ENCODE results near the gene RNF207.

Gene RNF207

GRCh38 chr1:6200188-6200809 lies 5.6 kb upstream of the RNF207 start:
- no peak for DNase-seq (ENCODE audit: low read depth, low spot score)
- H3K4me3 ChIP-seq (ENCODE audit: low read depth, low read length) = peak overlapping the region; percentile 99
- in situ Hi-C loops (cut with HindIII; ENCODE audit: low sequenced_read_pairs) = no loop called here
- no peak for TF ChIP-seq CTCF (IDR thresholded peaks at IDR 0.05; ENCODE audit: low read depth, low read length)

- in situ Hi-C loops (cut with HindIII; ENCODE audit: low sequenced_read_pairs) = no loop called here
- no peak for DNase-seq (ENCODE audit: low read depth, low spot score)
- TF ChIP-seq CTCF (IDR thresholded peaks at IDR 0.05; ENCODE audit: low read depth, low read length) = no peak
- no peak overlapping the region for H3K4me3 ChIP-seq (ENCODE audit: low read depth, low read length)
These were observed 3.7 kb upstream of the RNF207 start for GRCh38 chr1:6202256-6202655.

- no peak for TF ChIP-seq CTCF (IDR thresholded peaks at IDR 0.05; ENCODE audit: low read depth, low read length)
- no peak for DNase-seq (ENCODE audit: low read depth, low spot score)
- peak overlapping the region; percentile 52 for H3K4me3 ChIP-seq (ENCODE audit: low read depth, low read length)
- in situ Hi-C loops (cut with HindIII; ENCODE audit: low sequenced_read_pairs) = no loop called here
These were observed 569 bp downstream of the RNF207 start for GRCh38 chr1:6206520-6206855.

GRCh38 chr1:6207075-6207885 lies 1.4 kb downstream of the RNF207 start:
- DNase-seq (ENCODE audit: low read depth, low spot score) = no peak
- no peak for TF ChIP-seq CTCF (IDR thresholded peaks at IDR 0.05; ENCODE audit: low read depth, low read length)
- H3K4me3 ChIP-seq (ENCODE audit: low read depth, low read length) = peak overlapping the region; percentile 0
- in situ Hi-C loops (cut with HindIII; ENCODE audit: low sequenced_read_pairs) = no loop called here

- H3K4me3 ChIP-seq (ENCODE audit: low read depth, low read length) = no peak overlapping the region
- in situ Hi-C loops (cut with HindIII; ENCODE audit: low sequenced_read_pairs) = no loop called here
- DNase-seq (ENCODE audit: low read depth, low spot score) = no peak
- no peak for TF ChIP-seq CTCF (IDR thresholded peaks at IDR 0.05; ENCODE audit: low read depth, low read length)
These were observed 2.0 kb downstream of the RNF207 start for GRCh38 chr1:6207921-6208320.

- DNase-seq (ENCODE audit: low read depth, low spot score) = peak; percentile 26
- in situ Hi-C loops (cut with HindIII; ENCODE audit: low sequenced_read_pairs) = no loop called here
- peak; percentile 56 for TF ChIP-seq CTCF (IDR thresholded peaks at IDR 0.05; ENCODE audit: low read depth, low read length)
- H3K4me3 ChIP-seq (ENCODE audit: low read depth, low read length) = peak overlapping the region; percentile 35
These were observed 3.1 kb downstream of the RNF207 start for GRCh38 chr1:6208723-6209660.
